MM.1S (cell line): ENCODE data around the gene CPSF3.

ENCODE experiments used
- DNase-seq: peaks from one replicate; pipeline ENCODE4 v3.0.0-alpha.2; 2015
- H2AFZ ChIP-seq: fragments of 300-600 bp; sonication (generic); 2 replicates; pipeline ENCODE4 v1.6.0; 2016; ENCODE audit warnings: antibody characterized with exemption, low read length
- H3F3A ChIP-seq: fragments of 300-600 bp; sonication (generic); 2 replicates; pipeline ENCODE4 v1.6.1; 2016; ENCODE audit warnings: mild to moderate bottlenecking, antibody characterized with exemption, low read length, moderate library complexity, mixed read lengths; ENCODE audit not compliant: insufficient read depth
- H3K27ac ChIP-seq: fragments of 300-600 bp; sonication (generic); 2 replicates; pipeline ENCODE4 v1.5.1; 2016; ENCODE audit warnings: mild to moderate bottlenecking, low read length
- H3K27me3 ChIP-seq: fragments of 300-600 bp; sonication (generic); replicated peaks from 2 replicates; pipeline ENCODE4 v1.6.0; 2016; ENCODE audit warnings: low read length; ENCODE audit not compliant: insufficient read depth
- H3K36me3 ChIP-seq: fragments of 300-600 bp; sonication (generic); replicated peaks from 2 replicates; pipeline ENCODE4 v1.6.1; 2016; ENCODE audit warnings: mild to moderate bottlenecking, low read length, mixed read lengths; ENCODE audit not compliant: insufficient read depth
- H3K4me1 ChIP-seq: fragments of 300-600 bp; sonication (generic); 2 replicates; pipeline ENCODE4 v1.6.1; 2016; ENCODE audit warnings: low read length, mixed read lengths
- H3K4me2 ChIP-seq: fragments of 300-600 bp; sonication (generic); 2 replicates; pipeline ENCODE4 v1.6.0; 2016; ENCODE audit warnings: low read depth, low read length
- H3K4me3 ChIP-seq: fragments of 300-600 bp; sonication (generic); 2 replicates; pipeline ENCODE4 v1.5.1; 2016; ENCODE audit warnings: low read length, mixed read lengths
- H3K79me2 ChIP-seq: fragments of 300-600 bp; sonication (generic); 2 replicates; pipeline ENCODE4 v1.6.1; 2016; ENCODE audit warnings: mixed run types, low read length, mixed read lengths
- H3K9ac ChIP-seq: fragments of 300-600 bp; sonication (generic); 2 replicates; pipeline ENCODE4 v1.6.1; 2016; ENCODE audit warnings: low read length, mixed read lengths
- H3K9me2 ChIP-seq: fragments of 300-600 bp; sonication (generic); replicated peaks from 2 replicates; pipeline ENCODE4 v1.6.1; 2016; ENCODE audit warnings: mild to moderate bottlenecking, low read length, mixed read lengths; ENCODE audit not compliant: insufficient read depth
- H3K9me3 ChIP-seq: fragments of 300-600 bp; sonication (generic); replicated peaks from 2 replicates; pipeline ENCODE4 v1.6.1; 2016; ENCODE audit warnings: mild to moderate bottlenecking, low read length, mixed read lengths; ENCODE audit not compliant: insufficient read depth
- H4K20me1 ChIP-seq: fragments of 300-600 bp; sonication (generic); 2 replicates; pipeline ENCODE4 v1.6.1; 2016; ENCODE audit warnings: mild to moderate bottlenecking, low read length, moderate library complexity, mixed read lengths; ENCODE audit not compliant: insufficient read depth
- EZH2 ChIP-seq: fragments of 300-600 bp; sonication (generic); optimal IDR thresholded peaks from 2 replicates; pipeline ENCODE3; 2017; ENCODE audit warnings: low read depth, mild to moderate bottlenecking, antibody characterized with exemption, low read length, mixed read lengths
- EZH2phosphoT487 ChIP-seq: fragments of 300-600 bp; sonication (generic); IDR thresholded peaks from 2 replicates; pipeline ENCODE4 v1.6.1; 2018; ENCODE audit warnings: antibody characterized with exemption, low read length
- TF ChIP-seq, protein P1 (sequence below): fragments of 300-600 bp; sonication (generic); IDR thresholded peaks from 2 replicates; pipeline ENCODE4 v1.5.1; 2016; ENCODE audit warnings: antibody characterized with exemption, low read length, mixed read lengths

CPSF3 gene

DNA sequence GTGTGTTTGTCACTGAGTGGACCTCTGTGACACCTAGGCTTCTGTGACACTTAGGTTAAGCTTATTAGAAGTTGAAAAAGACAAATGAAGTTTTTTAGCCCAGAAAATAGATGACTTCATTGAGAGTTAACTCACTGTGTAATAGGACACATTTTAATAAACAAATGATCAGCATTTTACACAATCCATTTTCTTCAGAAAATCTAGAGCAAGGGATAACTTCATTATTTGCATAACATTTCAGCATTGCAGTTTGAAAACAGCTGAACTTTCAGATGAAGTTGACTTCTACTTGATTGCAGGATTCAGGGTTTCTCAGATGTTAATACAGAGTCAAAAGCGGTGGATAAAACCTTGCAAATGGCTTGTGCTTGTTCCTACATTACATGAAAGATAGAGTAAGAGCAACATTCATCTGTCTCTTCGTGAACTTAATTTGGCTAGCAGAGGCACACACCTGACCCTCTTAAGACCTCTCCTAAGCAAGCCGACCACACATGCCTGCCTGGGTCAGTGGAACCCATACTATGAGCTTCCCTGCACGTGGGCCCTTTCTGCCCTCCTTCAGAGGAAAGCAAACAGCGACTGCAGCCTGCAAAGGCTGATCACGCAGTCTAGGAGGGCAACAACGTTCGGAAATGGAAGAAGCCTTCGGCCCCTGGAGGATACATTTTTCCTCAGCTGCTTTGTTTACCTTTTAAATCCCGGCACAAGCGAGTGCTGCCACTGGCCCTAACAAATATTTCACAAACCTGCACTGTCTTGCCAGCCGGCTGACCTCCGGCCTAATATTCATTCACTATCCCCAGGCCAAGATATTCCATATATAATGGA is 16.7 kb upstream of the CPSF3 start:
- H3K27ac ChIP-seq: no peak overlapping the region
- H3K27me3 ChIP-seq: no peaks in the 10 kb centered on the region
- no peaks in the 10 kb centered on the region for H4K20me1 ChIP-seq
- no peaks in the 10 kb centered on the region for H3K79me2 ChIP-seq
- H2AFZ ChIP-seq: no peak overlapping the region
- no peak overlapping the region for H3K4me3 ChIP-seq
- H3F3A ChIP-seq: no peaks in the 10 kb centered on the region
- H3K9me3 ChIP-seq: no peaks in the 10 kb centered on the region
- no peaks in the 10 kb centered on the region for H3K9me2 ChIP-seq
- DNase-seq: no peak
- no peak overlapping the region for H3K9ac ChIP-seq
- no peaks in the 10 kb centered on the region for H3K4me1 ChIP-seq
- H3K4me2 ChIP-seq: no peak overlapping the region
- H3K36me3 ChIP-seq: no peaks in the 10 kb centered on the region; the same call in 1 of the 2 replicates
- no peak for TF ChIP-seq EZH2phosphoT487
- TF ChIP-seq, protein P1, sequence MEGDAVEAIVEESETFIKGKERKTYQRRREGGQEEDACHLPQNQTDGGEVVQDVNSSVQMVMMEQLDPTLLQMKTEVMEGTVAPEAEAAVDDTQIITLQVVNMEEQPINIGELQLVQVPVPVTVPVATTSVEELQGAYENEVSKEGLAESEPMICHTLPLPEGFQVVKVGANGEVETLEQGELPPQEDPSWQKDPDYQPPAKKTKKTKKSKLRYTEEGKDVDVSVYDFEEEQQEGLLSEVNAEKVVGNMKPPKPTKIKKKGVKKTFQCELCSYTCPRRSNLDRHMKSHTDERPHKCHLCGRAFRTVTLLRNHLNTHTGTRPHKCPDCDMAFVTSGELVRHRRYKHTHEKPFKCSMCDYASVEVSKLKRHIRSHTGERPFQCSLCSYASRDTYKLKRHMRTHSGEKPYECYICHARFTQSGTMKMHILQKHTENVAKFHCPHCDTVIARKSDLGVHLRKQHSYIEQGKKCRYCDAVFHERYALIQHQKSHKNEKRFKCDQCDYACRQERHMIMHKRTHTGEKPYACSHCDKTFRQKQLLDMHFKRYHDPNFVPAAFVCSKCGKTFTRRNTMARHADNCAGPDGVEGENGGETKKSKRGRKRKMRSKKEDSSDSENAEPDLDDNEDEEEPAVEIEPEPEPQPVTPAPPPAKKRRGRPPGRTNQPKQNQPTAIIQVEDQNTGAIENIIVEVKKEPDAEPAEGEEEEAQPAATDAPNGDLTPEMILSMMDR: no peak
- TF ChIP-seq EZH2: no peak

DNA sequence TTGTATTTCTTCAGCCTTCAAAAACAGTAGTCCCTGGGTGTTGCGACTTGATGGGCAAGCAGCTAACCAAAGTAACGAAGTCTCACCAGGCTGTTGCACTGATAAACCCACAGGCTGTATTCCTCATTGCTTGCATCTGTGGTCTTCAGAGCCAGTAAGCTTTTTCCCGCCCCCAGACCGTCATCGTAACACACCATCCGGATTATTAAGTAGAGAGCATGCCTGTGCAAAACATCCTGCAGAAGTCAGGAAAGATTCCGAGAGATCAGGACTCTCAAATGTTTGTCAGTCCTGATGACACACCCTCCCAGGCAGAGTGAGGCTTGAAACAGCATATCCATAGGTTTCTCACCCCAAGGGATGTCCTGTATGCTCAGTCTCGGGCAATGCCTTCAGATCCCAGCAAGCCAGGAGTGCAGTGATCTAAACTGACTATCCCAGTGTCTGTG is 16.1 kb upstream of the CPSF3 start:
- Histone ChIP-seq H3K36me3 (no peaks in the 10 kb centered on the region; the same call in 1 of the 2 replicates), H3F3A (no peaks in the 10 kb centered on the region), H3K9ac (no peak overlapping the region), H3K9me2 (no peaks in the 10 kb centered on the region), H3K27ac (no peak overlapping the region), H3K4me1 (no peaks in the 10 kb centered on the region), H3K4me2 (no peak overlapping the region), H4K20me1 (no peaks in the 10 kb centered on the region), H3K4me3 (no peak overlapping the region), H2AFZ (no peak overlapping the region), H3K27me3 (no peaks in the 10 kb centered on the region), H3K79me2 (no peaks in the 10 kb centered on the region), H3K9me3 (no peaks in the 10 kb centered on the region)
- TF ChIP-seq EZH2 (no peak), EZH2phosphoT487 (no peak)
- TF ChIP-seq, protein P1: no peak
- DNase-seq: no peak

DNA sequence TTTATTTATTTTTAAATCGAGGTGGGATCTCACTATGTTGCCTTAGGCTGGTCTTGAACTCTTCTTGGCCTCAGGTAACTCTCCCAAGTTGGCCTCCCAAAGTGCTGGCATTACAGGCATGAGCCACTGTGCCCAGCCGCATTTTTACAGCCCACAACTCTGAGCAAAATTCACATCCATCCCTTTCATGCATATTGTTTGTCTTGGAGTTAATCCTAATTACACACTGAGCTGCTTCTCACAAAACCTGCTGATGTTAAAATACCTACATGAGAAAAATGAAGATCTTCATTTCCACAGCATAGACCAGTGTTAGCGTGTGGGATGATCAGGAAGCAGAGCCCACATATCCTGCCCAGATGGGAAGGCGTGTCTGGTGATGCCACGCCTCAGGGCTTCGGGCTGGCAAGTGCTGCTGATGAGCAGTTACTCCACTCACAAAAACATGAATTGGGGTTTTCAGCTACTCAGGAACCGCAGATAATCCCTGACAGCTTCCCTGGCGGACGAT is 14.8 kb upstream of the CPSF3 start:
- TF ChIP-seq EZH2phosphoT487 (no peak), EZH2 (no peak)
- TF ChIP-seq, protein P1: no peak
- Histone ChIP-seq H3K4me3 (no peak overlapping the region), H3K9ac (no peak overlapping the region), H3K36me3 (no peaks in the 10 kb centered on the region; the same call in 1 of the 2 replicates), H4K20me1 (no peaks in the 10 kb centered on the region), H3K4me2 (no peak overlapping the region), H2AFZ (no peak overlapping the region), H3K4me1 (no peaks in the 10 kb centered on the region), H3K27ac (no peak overlapping the region), H3K9me2 (no peaks in the 10 kb centered on the region), H3K79me2 (0 out of 2 replicates have a peak, but pooled peaks cover 2% of the 10 kb centered on the region), H3K9me3 (no peaks in the 10 kb centered on the region), H3K27me3 (no peaks in the 10 kb centered on the region), H3F3A (no peaks in the 10 kb centered on the region)
- no peak for DNase-seq
